GM18873 (cell line): Measurements from ENCODE around the gene ALG11.
"Not testable (repeated sequence)": the region's sequence is repeated elsewhere in the genome, so short reads cannot be mapped to it uniquely, and the experiment has no call there.

Experiments
- ATAC-seq: cut with Tn5 transposase; IDR thresholded peaks from one replicate; pipeline ENCODE4 v1.9.1; 2021; ENCODE audit warnings: mild to moderate bottlenecking, moderate library complexity, moderate number of reproducible peaks; ENCODE audit not compliant: unreplicated experiment, low FRiP score

ALG11 gene

GRCh38 chr13:52025475-52026245 is 13.5 kb downstream of the ALG11 start:
- ATAC-seq, result no peak

- no peak for ATAC-seq
These were observed 14.0 kb downstream of the ALG11 start for GRCh38 chr13:52026246-52026626.

DNA sequence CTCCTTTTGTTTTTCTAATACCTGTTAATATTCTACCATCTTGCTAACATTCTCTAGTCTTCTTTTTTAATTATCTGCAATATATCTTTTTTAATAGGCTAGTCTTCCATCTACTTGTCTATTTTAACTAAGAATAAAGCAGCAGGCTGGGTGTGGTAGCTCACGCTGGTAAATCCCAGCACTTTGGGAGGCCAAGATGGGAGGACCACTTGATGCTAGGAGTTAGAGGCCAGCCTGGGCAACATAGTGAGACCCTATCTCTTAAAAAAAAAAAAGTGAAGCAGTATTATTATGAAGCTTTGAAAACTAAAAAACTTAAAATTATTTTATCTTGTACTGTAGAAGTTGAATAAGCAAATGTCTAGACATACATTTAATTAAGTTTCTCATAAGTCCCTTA is 15.6 kb downstream of the ALG11 start:
- no peak for ATAC-seq

GRCh38 chr13:52029569-52029968 is 17.4 kb downstream of the ALG11 start:
- no peak for ATAC-seq

GRCh38 chr13:52030401-52030800 is 18.2 kb downstream of the ALG11 start:
- not testable (repeated sequence) for ATAC-seq

DNA sequence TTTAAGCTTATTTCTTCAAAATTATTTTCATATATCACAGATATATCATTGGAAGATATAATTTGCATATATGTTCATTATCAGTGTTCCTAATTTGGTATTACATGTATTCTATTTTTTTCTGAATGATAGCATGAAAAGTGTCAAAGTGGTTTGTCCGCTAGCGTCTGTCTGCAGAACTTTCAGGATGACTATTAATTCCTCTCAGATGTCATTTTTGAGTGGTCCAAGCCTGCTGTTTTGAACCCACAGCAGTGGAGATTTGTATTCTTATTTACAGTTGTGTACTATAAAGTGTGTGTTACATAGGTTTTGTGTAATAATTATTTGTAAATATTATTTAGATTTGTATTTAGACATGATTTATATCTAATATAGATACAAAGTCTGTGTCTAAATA is 20.8 kb downstream of the ALG11 start:
- ATAC-seq, result no peak

- no peak for ATAC-seq
These were observed 22.5 kb downstream of the ALG11 start for GRCh38 chr13:52034616-52035226.

DNA sequence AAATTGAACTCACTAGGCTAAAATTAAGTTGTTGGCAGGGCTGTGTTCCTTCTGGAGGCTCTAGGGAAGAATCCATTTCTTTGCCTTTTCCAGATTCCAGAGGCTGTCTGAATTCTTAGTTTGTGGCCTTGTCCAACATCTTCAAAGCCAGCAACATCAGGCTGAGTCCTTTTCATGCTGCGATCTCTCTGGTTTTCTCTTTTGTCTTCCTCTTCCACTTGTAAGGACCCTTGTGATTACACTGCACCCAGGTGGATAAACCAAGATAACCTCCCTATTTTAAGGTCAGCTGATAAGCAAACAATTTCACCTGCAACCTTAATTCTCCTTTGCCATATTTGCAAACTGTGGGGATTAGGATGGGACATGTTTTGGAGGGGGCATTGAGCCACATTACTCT is 23.8 kb downstream of the ALG11 start:
- no peak for ATAC-seq

GRCh38 chr13:52043675-52044074 is 31.5 kb downstream of the ALG11 start:
- ATAC-seq, result no peak

DNA sequence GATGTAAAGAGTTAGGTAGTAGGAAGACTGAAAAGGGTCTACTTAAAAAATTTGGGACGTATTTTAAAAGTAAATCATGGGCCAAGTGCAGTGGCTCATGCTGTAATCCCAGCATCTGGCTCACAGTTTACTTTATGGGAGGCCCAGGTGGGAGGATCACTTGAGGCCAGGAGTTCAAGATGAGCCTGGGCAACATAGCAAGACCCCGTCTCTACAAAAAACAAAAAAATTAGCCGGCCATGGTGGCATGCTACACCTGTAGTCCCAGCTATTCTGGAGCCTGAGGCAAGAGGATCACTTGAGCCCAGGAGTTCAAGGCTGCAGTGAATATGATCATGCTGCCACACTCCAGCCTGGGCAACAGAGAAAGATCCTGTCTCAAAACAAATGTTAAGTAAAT is 35.3 kb downstream of the ALG11 start:
- no peak for ATAC-seq

DNA sequence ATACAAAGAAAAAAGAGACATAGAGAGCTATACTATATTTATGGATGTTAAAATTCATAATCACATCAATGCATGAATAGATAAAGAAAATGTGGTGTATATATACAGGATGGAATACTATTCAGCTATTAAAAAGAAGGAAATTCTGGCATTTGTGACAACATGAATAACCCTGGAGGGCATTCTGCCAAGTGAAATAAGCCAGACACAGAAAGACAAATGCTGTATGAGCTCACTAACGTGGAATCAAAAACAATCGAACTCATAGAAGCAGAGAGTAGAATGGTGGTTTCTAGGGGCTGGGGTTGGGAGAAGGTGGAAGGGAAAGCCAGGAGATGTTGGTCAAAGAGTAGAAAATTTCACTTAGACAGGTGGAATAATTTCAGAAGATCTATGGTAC is 36.3 kb downstream of the ALG11 start:
- ATAC-seq, result no peak

GRCh38 chr13:52051400-52051799 is 39.2 kb downstream of the ALG11 start:
- ATAC-seq, result no peak

DNA sequence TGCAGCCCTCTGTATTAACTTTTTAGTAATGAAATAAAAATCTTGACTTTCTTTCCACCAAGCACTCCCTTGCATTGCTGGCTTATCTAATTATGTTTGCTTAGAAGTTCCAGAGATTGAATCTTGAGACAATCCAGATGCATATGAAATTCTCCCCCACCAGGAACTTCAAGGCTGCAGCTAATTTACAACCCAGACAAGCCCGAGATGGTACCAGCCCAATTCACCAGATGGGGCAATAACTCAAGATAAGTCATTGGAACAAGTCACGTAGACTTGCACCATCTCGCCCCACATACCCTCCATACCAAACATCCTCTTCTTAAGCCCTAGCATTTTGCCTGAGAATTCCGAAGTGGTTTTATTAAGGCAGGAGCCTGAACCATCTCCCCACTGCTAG is 41.3 kb downstream of the ALG11 start:
- ATAC-seq, result no peak

GRCh38 chr13:52061064-52061463 is 48.9 kb downstream of the ALG11 start:
- ATAC-seq, result not testable (repeated sequence)

DNA sequence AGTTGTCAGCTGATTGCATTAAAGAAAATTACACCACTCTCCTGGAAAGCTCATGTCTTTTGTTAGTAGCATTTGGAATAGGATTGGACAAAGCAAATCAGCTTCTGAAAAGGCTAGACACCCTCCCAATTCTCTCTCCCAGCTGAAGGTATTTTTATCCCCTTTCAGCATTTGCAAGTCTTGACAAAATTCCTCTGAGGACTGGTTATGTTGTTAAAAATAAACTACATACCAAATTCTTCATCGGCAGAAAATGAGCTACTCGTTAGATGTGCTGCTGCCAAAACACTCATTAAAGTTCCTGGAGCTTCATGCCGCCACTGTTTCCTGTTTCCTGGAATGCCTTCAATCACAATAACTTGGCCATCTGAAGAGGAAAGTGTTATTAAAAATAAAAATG is 49.4 kb downstream of the ALG11 start:
- ATAC-seq, result no peak

GRCh38 chr13:52067237-52067636 is 55.0 kb downstream of the ALG11 start:
- no peak for ATAC-seq

GRCh38 chr13:52070929-52071523 is 58.8 kb downstream of the ALG11 start:
- ATAC-seq, result no peak
